ENCODE results near the gene MAGEA11. TPM values are rescaled to one million over a fixed set of nuclear protein-coding genes. Genes with fewer than 3 reads are reported as not detected.
"Not testable (repeated sequence)": the region's sequence is repeated elsewhere in the genome, so short reads cannot be mapped to it uniquely, and the experiment has no call there.

MAGEA11 gene
- total and polyA plus RNA-seq, 2 experiments from 2014 or later, result not detected

GRCh38 chrX:149721778-149722177 lies 9.9 kb downstream of the MAGEA11 start (continued):
- no peak for TF ChIP-seq REST (IDR thresholded peaks at IDR 0.05; ENCODE audit: unreplicated experiment)

GRCh38 chrX:149723583-149724118 lies 11.8 kb downstream of the MAGEA11 start:
- DNase-seq (ENCODE audit: low spot score); H3K79me2 ChIP-seq (replicated peaks; ENCODE audit: insufficient read depth); H3K36me3 Mint-ChIP-seq (ENCODE audit: low read depth); H3K4me2 ChIP-seq; H3K4me3 Mint-ChIP-seq; H3K36me3 ChIP-seq (ENCODE audit: insufficient read depth); H3K4me1 ChIP-seq (ENCODE audit: insufficient read depth); H3K9me3 Mint-ChIP-seq; H3K27ac Mint-ChIP-seq; H3K27ac ChIP-seq (ENCODE audit: low read depth); ATAC-seq; H3K9me2 ChIP-seq (ENCODE audit: insufficient read depth); H3K4me1 Mint-ChIP-seq; H3F3A ChIP-seq (replicated peaks; ENCODE audit: low read depth); H2AFZ ChIP-seq; H3K27me3 ChIP-seq (ENCODE audit: insufficient read depth); H3K4me3 ChIP-seq; H4K20me1 ChIP-seq (replicated peaks; ENCODE audit: insufficient read depth): not testable (repeated sequence)
- H3K27me3 Mint-ChIP-seq (ENCODE audit: insufficient read depth, low read depth, poor library complexity), result peaks cover 16% of the 10 kb centered on the region

- not testable (repeated sequence) for H3K27ac Mint-ChIP-seq; H3K27me3 ChIP-seq (ENCODE audit: insufficient read depth); H3K79me2 ChIP-seq (replicated peaks; ENCODE audit: insufficient read depth); H3K9me3 Mint-ChIP-seq; H4K20me1 ChIP-seq (replicated peaks; ENCODE audit: insufficient read depth); H3K4me3 Mint-ChIP-seq; H3K36me3 Mint-ChIP-seq (ENCODE audit: low read depth); H3K27me3 Mint-ChIP-seq (ENCODE audit: insufficient read depth, low read depth, poor library complexity); DNase-seq (ENCODE audit: low spot score); H3K4me3 ChIP-seq; H3K4me2 ChIP-seq; H2AFZ ChIP-seq; H3K36me3 ChIP-seq (ENCODE audit: insufficient read depth); H3K9me2 ChIP-seq (ENCODE audit: insufficient read depth); H3K4me1 ChIP-seq (ENCODE audit: insufficient read depth); H3K27ac ChIP-seq (ENCODE audit: low read depth); H3K4me1 Mint-ChIP-seq; H3F3A ChIP-seq (replicated peaks; ENCODE audit: low read depth)
- ATAC-seq, result peak; percentile 94
Measured at GRCh38 chrX:149727308-149727707, 15.4 kb downstream of the MAGEA11 start.

GRCh38 chrX:149742269-149742668 lies 30.4 kb downstream of the MAGEA11 start:
- H3K4me2 ChIP-seq; H3K79me2 ChIP-seq (replicated peaks; ENCODE audit: insufficient read depth); H3K27me3 Mint-ChIP-seq (ENCODE audit: insufficient read depth, low read depth, poor library complexity); H3K9me3 Mint-ChIP-seq; H3K4me3 Mint-ChIP-seq; H3K27me3 ChIP-seq (ENCODE audit: insufficient read depth); H3K36me3 Mint-ChIP-seq (ENCODE audit: low read depth); H2AFZ ChIP-seq; DNase-seq (ENCODE audit: low spot score); H3K36me3 ChIP-seq (ENCODE audit: insufficient read depth); H3K4me1 ChIP-seq (ENCODE audit: insufficient read depth); H3K4me1 Mint-ChIP-seq; H3K9me2 ChIP-seq (ENCODE audit: insufficient read depth); H3K4me3 ChIP-seq; H3K27ac ChIP-seq (ENCODE audit: low read depth); H4K20me1 ChIP-seq (replicated peaks; ENCODE audit: insufficient read depth); H3K27ac Mint-ChIP-seq; H3F3A ChIP-seq (replicated peaks; ENCODE audit: low read depth): not testable (repeated sequence)
- ATAC-seq, result peak; percentile 80

- peak; percentile 74 for ATAC-seq
Measured at GRCh38 chrX:149746390-149747007, 34.6 kb downstream of the MAGEA11 start.

More at GRCh38 chrX:149746390-149747007, 34.6 kb downstream of the MAGEA11 start:
- H3K36me3 ChIP-seq (ENCODE audit: insufficient read depth); H3K4me1 ChIP-seq (ENCODE audit: insufficient read depth); H3K79me2 ChIP-seq (replicated peaks; ENCODE audit: insufficient read depth); H2AFZ ChIP-seq; H3K4me1 Mint-ChIP-seq; H3F3A ChIP-seq (replicated peaks; ENCODE audit: low read depth); H3K36me3 Mint-ChIP-seq (ENCODE audit: low read depth); H3K27ac ChIP-seq (ENCODE audit: low read depth); H3K27me3 ChIP-seq (ENCODE audit: insufficient read depth); H3K9me2 ChIP-seq (ENCODE audit: insufficient read depth); H4K20me1 ChIP-seq (replicated peaks; ENCODE audit: insufficient read depth); H3K4me3 Mint-ChIP-seq; H3K9me3 Mint-ChIP-seq; H3K27ac Mint-ChIP-seq; H3K27me3 Mint-ChIP-seq (ENCODE audit: insufficient read depth, low read depth, poor library complexity); H3K4me2 ChIP-seq; DNase-seq (ENCODE audit: low spot score); H3K4me3 ChIP-seq: not testable (repeated sequence)

All from GM23338 (cell line).